ENCODE results near the gene ISLR.

DNA sequence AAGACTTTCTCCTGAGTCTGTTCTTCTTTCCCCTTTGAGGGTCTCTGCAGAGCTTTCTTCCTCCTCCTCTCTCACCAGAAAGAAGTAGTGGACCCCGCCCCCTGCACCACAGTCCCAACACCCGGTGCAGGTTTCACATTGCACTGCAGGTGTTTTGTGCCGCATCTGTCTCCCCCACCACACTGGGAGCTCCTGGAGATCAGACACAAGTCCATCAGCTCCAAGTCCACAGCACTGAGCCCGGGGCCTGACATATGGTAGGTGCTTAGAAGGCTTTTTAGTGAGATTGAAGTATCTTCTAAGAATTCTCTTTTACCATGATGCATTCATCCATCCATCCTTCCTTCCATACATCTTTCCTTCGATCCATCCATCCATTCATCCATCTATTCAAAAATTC is 19.2 kb downstream of the ISLR start:
- TF ChIP-seq POLR2A (IDR thresholded peaks at IDR 0.05; ENCODE audit: low read depth) (no peak), POLR2AphosphoS5 (IDR thresholded peaks at IDR 0.05) (no peak)
- TF ChIP-seq, protein P1, sequence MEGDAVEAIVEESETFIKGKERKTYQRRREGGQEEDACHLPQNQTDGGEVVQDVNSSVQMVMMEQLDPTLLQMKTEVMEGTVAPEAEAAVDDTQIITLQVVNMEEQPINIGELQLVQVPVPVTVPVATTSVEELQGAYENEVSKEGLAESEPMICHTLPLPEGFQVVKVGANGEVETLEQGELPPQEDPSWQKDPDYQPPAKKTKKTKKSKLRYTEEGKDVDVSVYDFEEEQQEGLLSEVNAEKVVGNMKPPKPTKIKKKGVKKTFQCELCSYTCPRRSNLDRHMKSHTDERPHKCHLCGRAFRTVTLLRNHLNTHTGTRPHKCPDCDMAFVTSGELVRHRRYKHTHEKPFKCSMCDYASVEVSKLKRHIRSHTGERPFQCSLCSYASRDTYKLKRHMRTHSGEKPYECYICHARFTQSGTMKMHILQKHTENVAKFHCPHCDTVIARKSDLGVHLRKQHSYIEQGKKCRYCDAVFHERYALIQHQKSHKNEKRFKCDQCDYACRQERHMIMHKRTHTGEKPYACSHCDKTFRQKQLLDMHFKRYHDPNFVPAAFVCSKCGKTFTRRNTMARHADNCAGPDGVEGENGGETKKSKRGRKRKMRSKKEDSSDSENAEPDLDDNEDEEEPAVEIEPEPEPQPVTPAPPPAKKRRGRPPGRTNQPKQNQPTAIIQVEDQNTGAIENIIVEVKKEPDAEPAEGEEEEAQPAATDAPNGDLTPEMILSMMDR (IDR thresholded peaks at IDR 0.05) = no peak

Data from esophagus muscularis mucosa (tissue), 3 donors.